GM10266 (cell line): ENCODE data around the gene BRINP2.

Experiments used
- DNase-seq: peaks from one replicate; pipeline ENCODE4 v3.0.0; 2012; ENCODE audit errors: extremely low spot score
- CTCF ChIP-seq: IDR thresholded peaks from 2 replicates; pipeline ENCODE4 v1.5.1; 2012; ENCODE audit warnings: mild to moderate bottlenecking, low read depth; ENCODE audit not compliant: control insufficient read depth, insufficient read depth; ENCODE audit errors: missing control alignments

BRINP2 gene

GRCh38 chr1:177200290-177200689, 29.5 kb downstream of the BRINP2 start:
- TF ChIP-seq CTCF = no peak
- DNase-seq = no peak

- TF ChIP-seq CTCF = no peak
These were observed 36.1 kb downstream of the BRINP2 start for GRCh38 chr1:177206831-177207355.

GRCh38 chr1:177208920-177209319, 38.2 kb downstream of the BRINP2 start:
- TF ChIP-seq CTCF = no peak
- no peak for DNase-seq

More at GRCh38 chr1:177206831-177207355, 36.1 kb downstream of the BRINP2 start:
- no peak for DNase-seq

GRCh38 chr1:177209357-177209756, 38.6 kb downstream of the BRINP2 start:
- DNase-seq = no peak
- TF ChIP-seq CTCF = no peak

GRCh38 chr1:177210071-177210470, 39.3 kb downstream of the BRINP2 start:
- DNase-seq = no peak
- TF ChIP-seq CTCF = no peak

GRCh38 chr1:177211231-177211630, 40.5 kb downstream of the BRINP2 start:
- no peak for TF ChIP-seq CTCF
- no peak for DNase-seq

- DNase-seq = no peak
- TF ChIP-seq CTCF = no peak
These were observed 45.9 kb downstream of the BRINP2 start for GRCh38 chr1:177216587-177217202.
